GM23338 (cell line): ENCODE data around the gene RYR2. TPM values are rescaled to one million over a fixed set of nuclear protein-coding genes. Genes with fewer than 3 reads are reported as not detected.

ENCODE experiments used
- ATAC-seq: fragments of 200-7000 bp; cut with Tn5 transposase; 3 replicates; pipeline ENCODE4 v1.9.1; 2020
- DNase-seq: peaks from one replicate; pipeline ENCODE4 v3.0.0-alpha.2; 2015; ENCODE audit warnings: low spot score
- H2AFZ ChIP-seq: fragments of 200-600 bp; sonication (generic); 2 replicates; pipeline ENCODE4 v1.8.0; 2016; ENCODE audit warnings: antibody characterized with exemption, mild to moderate bottlenecking, moderate library complexity
- H3F3A ChIP-seq: fragments of 200-600 bp; sonication (generic); replicated peaks from 2 replicates; pipeline ENCODE4 v1.8.0; 2017; ENCODE audit warnings: antibody characterized with exemption, mixed run types, low read depth
- H3K27ac ChIP-seq: fragments of 200-600 bp; sonication (generic); 2 replicates; pipeline ENCODE4 v1.6.1; 2016; ENCODE audit warnings: low read depth
- H3K27me3 ChIP-seq: fragments of 200-600 bp; sonication (generic); 2 replicates; pipeline ENCODE4 v1.8.0; 2016; ENCODE audit warnings: mild to moderate bottlenecking, mixed run types, moderate library complexity; ENCODE audit not compliant: insufficient read depth
- H3K36me3 ChIP-seq: fragments of 200-600 bp; sonication (generic); 2 replicates; pipeline ENCODE4 v1.8.0; 2016; ENCODE audit warnings: mild to moderate bottlenecking; ENCODE audit not compliant: insufficient read depth
- H3K4me1 ChIP-seq: fragments of 200-600 bp; sonication (generic); 2 replicates; pipeline ENCODE4 v1.8.0; 2016; ENCODE audit warnings: mild to moderate bottlenecking, moderate library complexity; ENCODE audit not compliant: insufficient read depth
- H3K4me2 ChIP-seq: fragments of 200-600 bp; sonication (generic); 2 replicates; pipeline ENCODE4 v1.7.1; 2017; ENCODE audit warnings: mixed run types
- H3K4me3 ChIP-seq: fragments of 200-600 bp; sonication (generic); 2 replicates; pipeline ENCODE4 v1.6.1; 2016; ENCODE audit warnings: mixed run types
- H3K79me2 ChIP-seq: fragments of 200-600 bp; sonication (generic); replicated peaks from 2 replicates; pipeline ENCODE4 v1.8.0; 2017; ENCODE audit warnings: mild to moderate bottlenecking; ENCODE audit not compliant: insufficient read depth
- H3K9me2 ChIP-seq: fragments of 200-600 bp; sonication (generic); 2 replicates; pipeline ENCODE4 v1.8.0; 2017; ENCODE audit not compliant: insufficient read depth
- H4K20me1 ChIP-seq: fragments of 200-600 bp; sonication (generic); replicated peaks from 2 replicates; pipeline ENCODE4 v1.8.0; 2017; ENCODE audit warnings: mild to moderate bottlenecking; ENCODE audit not compliant: insufficient read depth
- H3K27ac Mint-ChIP-seq: 2 replicates; pipeline ENCODE4 v1.8.0; 2020; ENCODE audit warnings: inconsistent platforms, mild to moderate bottlenecking, moderate library complexity, mixed read lengths
- H3K27me3 Mint-ChIP-seq: 3 replicates; pipeline ENCODE4 v1.8.0; 2022; ENCODE audit warnings: low read depth, mild to moderate bottlenecking, moderate library complexity, mixed read lengths, inconsistent platforms; ENCODE audit not compliant: insufficient read depth, poor library complexity
- H3K36me3 Mint-ChIP-seq: 3 replicates; pipeline ENCODE4 v1.8.0; 2021; ENCODE audit warnings: low read depth, mild to moderate bottlenecking, inconsistent platforms, moderate library complexity, mixed read lengths
- H3K4me1 Mint-ChIP-seq: 3 replicates; pipeline ENCODE4 v1.8.0; 2020; ENCODE audit warnings: mild to moderate bottlenecking, inconsistent platforms, mixed read lengths
- H3K4me3 Mint-ChIP-seq: 3 replicates; pipeline ENCODE4 v1.8.0; 2021; ENCODE audit warnings: moderate library complexity, mild to moderate bottlenecking, inconsistent platforms, mixed read lengths
- H3K9me3 Mint-ChIP-seq: 3 replicates; pipeline ENCODE4 v1.8.0; 2020; ENCODE audit warnings: moderate library complexity, mild to moderate bottlenecking, inconsistent platforms, mixed read lengths
- CREB1 ChIP-seq: fragments of 250-450 bp; sonication (Bioruptor Pico); IDR thresholded peaks from 2 replicates; pipeline ENCODE4 v1.5.0; 2020; ENCODE audit warnings: low read depth, mild to moderate bottlenecking, moderate library complexity
- CTCF ChIP-seq, 2 experiments: fragments of 200-600 bp in 1 of 2; sonication (generic) in 1 of 2; conservative IDR thresholded peaks; 2 replicates each; pipeline versions ENCODE4 v1.5.1 to v1.6.1; 2016 to 2017; ENCODE audit warnings: antibody characterized with exemption in 2 of 2, low read depth in 2 of 2, mild to moderate bottlenecking in 2 of 2, moderate library complexity in 1 of 2
- ETS1 ChIP-seq: IDR thresholded peaks from 2 replicates; pipeline ENCODE4 v1.6.1; 2016; ENCODE audit warnings: antibody characterized with exemption
- EZH2 ChIP-seq: fragments of 200-600 bp; sonication (generic); IDR thresholded peaks from one replicate; pipeline ENCODE4 v1.8.0; 2017; ENCODE audit warnings: antibody characterized with exemption, mild to moderate bottlenecking, low read depth; ENCODE audit not compliant: unreplicated experiment
- EZH2phosphoT487 ChIP-seq: fragments of 200-600 bp; sonication (generic); IDR thresholded peaks from one replicate; pipeline ENCODE4 v1.8.1; 2018; ENCODE audit warnings: antibody characterized with exemption; ENCODE audit not compliant: unreplicated experiment
- JUNB ChIP-seq: IDR thresholded peaks from one replicate; pipeline ENCODE4 v1.6.1; 2016; ENCODE audit warnings: antibody characterized with exemption; ENCODE audit not compliant: unreplicated experiment
- NANOG ChIP-seq: IDR thresholded peaks from 2 replicates; pipeline ENCODE4 v1.6.1; 2016; ENCODE audit warnings: antibody characterized with exemption, borderline replicate concordance
- REST ChIP-seq: IDR thresholded peaks from one replicate; pipeline ENCODE4 v1.6.1; 2018; ENCODE audit warnings: antibody characterized with exemption; ENCODE audit not compliant: unreplicated experiment
- STAT1 ChIP-seq: IDR thresholded peaks from one replicate; pipeline ENCODE4 v1.6.1; 2016; ENCODE audit warnings: antibody characterized with exemption; ENCODE audit not compliant: unreplicated experiment
- ZNF114 ChIP-seq: fragments of 250-450 bp; sonication (Bioruptor Pico); IDR thresholded peaks from 2 replicates; pipeline ENCODE4 v1.5.0; 2020; ENCODE audit warnings: mild to moderate bottlenecking, moderate library complexity
- ZNF462 ChIP-seq: fragments of 250-450 bp; sonication (Bioruptor Pico); IDR thresholded peaks from 2 replicates; pipeline ENCODE4 v1.5.0; 2020; ENCODE audit warnings: mild to moderate bottlenecking, moderate library complexity
- polyA plus RNA-seq: library from polyadenylated mRNA; unstranded; fragments of >200 nt; fragmentation: Nextera tagmentation; extraction: Ambion mirVana; gene quantifications from 2 replicates; pipeline ENCODE4 v1.2.1, GENCODE V29; 2016
- total RNA-seq: library from RNA; depleted of rRNA; stranded (reverse); fragments of >200 nt; shearing (Covaris generic); gene quantifications from 2 replicates; pipeline ENCODE4 v1.2.3, GENCODE V29; 2014

RYR2 gene
- total and polyA plus RNA-seq, 2 experiments from 2014 or later, result 8.9 to 10.0 TPM

- no peak for TF ChIP-seq CREB1
- TF ChIP-seq NANOG, result no peak
- TF ChIP-seq STAT1, result no peak
- TF ChIP-seq EZH2phosphoT487, result no peak
- TF ChIP-seq EZH2, result no peak
- TF ChIP-seq ZNF462 (CRISPR knock-in tag), result no peak
These were observed 103.6 kb downstream of the RYR2 start (continued) for GRCh38 chr1:237145379-237146135.

GRCh38 chr1:237146241-237146640, 104.3 kb downstream of the RYR2 start:
- no peaks in the 10 kb centered on the region; the same call in 1 of the 2 replicates for H3K9me2 ChIP-seq
- no peak overlapping the region for H2AFZ ChIP-seq
- no peaks in the 10 kb centered on the region for H3K36me3 ChIP-seq
- H3F3A ChIP-seq, result no peaks in the 10 kb centered on the region
- no peaks in the 10 kb centered on the region for H3K27me3 ChIP-seq
- Mint-ChIP-seq H3K4me3 (no peak overlapping the region), H3K9me3 (no peaks in the 10 kb centered on the region), H3K36me3 (no peaks in the 10 kb centered on the region), H3K27ac (0 out of 2 replicates have a peak overlapping the region, but pooled peaks have one; percentile 13), H3K27me3 (peaks cover 2% of the 10 kb centered on the region), H3K4me1 (peaks cover 17% of the 10 kb centered on the region)
- H3K4me3 ChIP-seq, result no peak overlapping the region
- no peak overlapping the region; the same call in 1 of the 2 replicates for H3K27ac ChIP-seq
- H3K4me2 ChIP-seq, result peak overlapping the region; percentile 2; the same call in 1 of the 2 replicates
- peaks cover 4% of the 10 kb centered on the region for H3K4me1 ChIP-seq
- peaks cover 57% of the 10 kb centered on the region for H3K79me2 ChIP-seq
- DNase-seq, result peak; percentile 44
- no peak; the same call in 2 of the 3 replicates for ATAC-seq
- 0 out of 2 replicates have a peak, but pooled peaks cover 4% of the 10 kb centered on the region for H4K20me1 ChIP-seq
- TF ChIP-seq REST (no peak), CTCF (conservative IDR thresholded peaks at IDR 0.05; ENCODE audit: low read depth in 2 of 2) (no peak), ZNF114 (CRISPR knock-in tag) (no peak), ETS1 (no peak), STAT1 (no peak), EZH2phosphoT487 (no peak), EZH2 (no peak), JUNB (no peak)
